Head of caudate nucleus (tissue), 42 donors: Measurements from ENCODE around the gene MRPS15.

Experiments used
- DNase-seq, 42 donors: peaks; one replicate each; pipeline versions ENCODE4 v3.0.0 to v3.0.0-alpha.2; 2020 to 2021; ENCODE audit warnings: mixed read lengths in 7 of 42
- intact Hi-C: fragments of 100-400 bp; cut with DNase I; formaldehyde crosslinking; loops from one replicate; pipeline ENCODE4 v1.15.0; 2022

Gene MRPS15

GRCh38 chr1:36466370-36467026, 2.3 kb upstream of the MRPS15 start:
- DNase-seq = no peak

DNA sequence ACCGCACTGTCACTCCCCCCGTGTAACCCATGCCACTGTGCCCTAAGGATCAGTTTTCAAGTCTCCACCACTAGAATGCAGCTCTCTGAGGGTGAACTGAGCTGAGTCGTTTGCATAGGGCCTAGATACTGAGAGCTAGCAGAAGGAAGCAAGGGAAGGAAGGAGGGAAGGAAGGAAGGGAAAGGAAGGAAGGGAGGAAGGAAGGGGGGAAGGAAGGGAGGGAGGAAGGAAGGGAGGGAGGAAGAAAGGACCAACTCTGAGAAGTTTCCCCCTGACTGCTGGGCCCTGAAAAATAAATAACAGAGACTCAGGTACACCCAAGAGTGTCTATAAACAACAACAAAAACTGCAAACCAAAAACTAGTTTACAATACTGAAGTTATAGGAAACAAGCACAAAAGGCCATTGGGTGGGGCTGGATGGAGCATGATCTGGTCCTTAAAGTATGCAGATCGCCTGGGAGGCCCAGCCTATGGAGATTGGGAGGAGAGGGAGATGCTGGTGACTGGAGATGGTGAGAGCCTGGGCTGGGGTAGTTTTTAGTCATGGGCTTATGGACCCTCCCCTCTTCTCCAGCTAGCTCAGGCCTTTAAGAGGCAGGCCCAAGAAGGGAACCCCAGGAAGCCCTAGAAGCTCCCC, 1.7 kb upstream of the MRPS15 start:
- DNase-seq = no peak
- intact Hi-C loops = no loop called here

More at GRCh38 chr1:36466370-36467026, 2.3 kb upstream of the MRPS15 start:
- intact Hi-C loops = no loop called here

- DNase-seq = no peak
- intact Hi-C loops = no loop called here
Measured at GRCh38 chr1:36464605-36465393, 615 bp upstream of the MRPS15 start.

- DNase-seq = peak in 2 of 42 donors; percentile 18 to 36
- intact Hi-C loops = no loop called here
Measured at GRCh38 chr1:36463463-36463802, 751 bp downstream of the MRPS15 start.

- DNase-seq = peak in 29 of 42 donors; percentile 11 to 69 (median 40)
- intact Hi-C loops = no loop called here
Measured at GRCh38 chr1:36458910-36459309, 5.3 kb downstream of the MRPS15 start.

DNA sequence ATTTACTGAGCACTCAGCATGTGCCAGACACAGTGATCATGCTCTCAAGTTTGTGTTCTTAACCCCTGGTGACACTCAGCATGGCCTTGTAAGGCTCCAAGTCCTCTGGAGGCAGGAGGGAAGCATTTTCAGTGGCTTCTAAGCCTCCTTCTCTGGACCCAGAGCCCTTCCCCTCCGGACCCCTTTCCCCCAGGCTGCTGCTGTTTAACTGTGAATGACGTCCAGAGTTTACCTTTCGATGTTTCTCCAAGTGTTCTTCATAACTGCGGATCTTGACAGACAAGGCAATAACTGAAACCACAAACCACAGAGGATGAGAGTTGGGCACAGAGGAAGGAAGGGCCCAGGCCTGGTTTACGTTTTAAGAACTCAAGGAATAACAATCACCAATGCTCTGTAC, 6.5 kb downstream of the MRPS15 start:
- no peak for DNase-seq
- intact Hi-C loops = no loop called here

GRCh38 chr1:36456391-36456928, 7.7 kb downstream of the MRPS15 start:
- intact Hi-C loops = no loop called here
- DNase-seq = no peak

DNA sequence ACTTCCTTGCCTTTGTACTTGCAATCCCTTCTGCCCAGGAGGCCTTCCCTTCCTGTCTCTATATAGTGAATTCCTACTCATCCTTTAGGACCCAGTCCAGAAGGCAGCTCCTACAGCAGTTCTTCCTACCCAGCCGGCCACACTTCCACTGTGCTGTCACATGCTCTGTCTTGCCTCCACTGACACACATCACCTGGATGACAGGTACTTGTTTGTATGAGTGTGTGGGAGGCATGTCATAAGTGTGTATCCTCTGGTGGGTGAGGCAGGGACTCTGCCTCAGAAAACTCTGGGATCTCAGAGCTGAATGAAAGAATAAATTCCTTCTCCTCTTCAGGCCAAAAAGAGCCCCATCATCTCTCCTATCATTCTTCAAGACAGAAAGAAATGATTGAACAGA, 8.8 kb downstream of the MRPS15 start:
- intact Hi-C loops = no loop called here
- peak in 33 of 42 donors; percentile 12 to 79 (median 48) for DNase-seq

GRCh38 chr1:36453600-36454388, 10.4 kb downstream of the MRPS15 start:
- no peak for DNase-seq
- intact Hi-C loops = no loop called here

GRCh38 chr1:36453051-36453450, 11.1 kb downstream of the MRPS15 start:
- no peak for DNase-seq
- intact Hi-C loops = no loop called here

- DNase-seq = no peak
- intact Hi-C loops = no loop called here
Measured at GRCh38 chr1:36450919-36451305, 13.3 kb downstream of the MRPS15 start.

- intact Hi-C loops = no loop called here
Measured at GRCh38 chr1:36450270-36450918, 13.8 kb downstream of the MRPS15 start, which contains the start of gene OSCP1. Gene OSCP1 (minus strand): TSS chr1:36450451. CDS start chr1:36450369, 82 bp downstream.

GRCh38 chr1:36448530-36449056, 15.6 kb downstream of the MRPS15 start:
- intact Hi-C loops = no loop called here
- no peak for DNase-seq

More at GRCh38 chr1:36450270-36450918, 13.8 kb downstream of the MRPS15 start, which contains the start of gene OSCP1:
- peak; percentile 88 to 97 (median 94) for DNase-seq

GRCh38 chr1:36447450-36447849, 16.7 kb downstream of the MRPS15 start:
- intact Hi-C loops = no loop called here
- DNase-seq = no peak

GRCh38 chr1:36446746-36447145, 17.4 kb downstream of the MRPS15 start:
- intact Hi-C loops = no loop called here

DNA sequence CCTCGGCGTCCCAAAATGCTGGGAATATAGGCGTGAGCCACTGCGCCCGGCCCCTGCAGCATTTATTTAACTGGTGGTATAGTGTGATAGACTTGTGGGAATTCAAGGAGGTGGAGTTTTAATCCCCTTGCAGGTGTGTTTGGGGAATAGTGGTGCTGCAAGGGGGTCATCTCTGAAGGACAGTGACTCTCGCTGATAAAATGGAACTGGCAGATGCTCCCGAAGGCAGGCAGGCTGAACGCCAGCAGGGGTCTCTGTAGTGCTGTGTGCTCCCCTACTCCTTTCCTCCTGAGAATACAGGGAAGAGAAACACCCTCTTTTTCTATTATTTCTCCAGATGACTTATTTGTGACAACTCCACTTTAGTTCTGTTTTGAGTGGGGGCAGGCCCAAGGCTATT, 17.9 kb downstream of the MRPS15 start:
- intact Hi-C loops = no loop called here
- peak in 7 of 42 donors; percentile 12 to 48 (median 23) for DNase-seq

More at GRCh38 chr1:36446746-36447145, 17.4 kb downstream of the MRPS15 start:
- no peak for DNase-seq

- DNase-seq = no peak
- intact Hi-C loops = no loop called here
Measured at GRCh38 chr1:36443297-36443696, 20.9 kb downstream of the MRPS15 start.

GRCh38 chr1:36442337-36442736, 21.8 kb downstream of the MRPS15 start:
- intact Hi-C loops = no loop called here
- DNase-seq = no peak
